VCaP (cell line): ENCODE data around the gene ITGAX.

Experiments used
- H3K27ac ChIP-seq: fragments of 450-650 bp; 2 replicates; pipeline ENCODE4 v1.5.1; 2017
- TF ChIP-seq, protein P1 (sequence below): fragments of 450-650 bp; conservative IDR thresholded peaks from 2 replicates; pipeline ENCODE4 v1.5.1; 2017; ENCODE audit warnings: mild to moderate bottlenecking, moderate library complexity

The ITGAX gene

GRCh38 chr16:31377210-31377903 lies 22.4 kb downstream of the ITGAX start:
- TF ChIP-seq, protein P1, sequence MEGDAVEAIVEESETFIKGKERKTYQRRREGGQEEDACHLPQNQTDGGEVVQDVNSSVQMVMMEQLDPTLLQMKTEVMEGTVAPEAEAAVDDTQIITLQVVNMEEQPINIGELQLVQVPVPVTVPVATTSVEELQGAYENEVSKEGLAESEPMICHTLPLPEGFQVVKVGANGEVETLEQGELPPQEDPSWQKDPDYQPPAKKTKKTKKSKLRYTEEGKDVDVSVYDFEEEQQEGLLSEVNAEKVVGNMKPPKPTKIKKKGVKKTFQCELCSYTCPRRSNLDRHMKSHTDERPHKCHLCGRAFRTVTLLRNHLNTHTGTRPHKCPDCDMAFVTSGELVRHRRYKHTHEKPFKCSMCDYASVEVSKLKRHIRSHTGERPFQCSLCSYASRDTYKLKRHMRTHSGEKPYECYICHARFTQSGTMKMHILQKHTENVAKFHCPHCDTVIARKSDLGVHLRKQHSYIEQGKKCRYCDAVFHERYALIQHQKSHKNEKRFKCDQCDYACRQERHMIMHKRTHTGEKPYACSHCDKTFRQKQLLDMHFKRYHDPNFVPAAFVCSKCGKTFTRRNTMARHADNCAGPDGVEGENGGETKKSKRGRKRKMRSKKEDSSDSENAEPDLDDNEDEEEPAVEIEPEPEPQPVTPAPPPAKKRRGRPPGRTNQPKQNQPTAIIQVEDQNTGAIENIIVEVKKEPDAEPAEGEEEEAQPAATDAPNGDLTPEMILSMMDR = no peak

GRCh38 chr16:31380201-31380600 lies 25.2 kb downstream of the ITGAX start:
- H3K27ac ChIP-seq = no peak overlapping the region
- TF ChIP-seq, protein P1 = no peak

More at GRCh38 chr16:31377210-31377903, 22.4 kb downstream of the ITGAX start:
- no peak overlapping the region for H3K27ac ChIP-seq

GRCh38 chr16:31382485-31383161 lies 27.6 kb downstream of the ITGAX start:
- TF ChIP-seq, protein P1 = peak; percentile 70
- H3K27ac ChIP-seq = no peak overlapping the region

DNA sequence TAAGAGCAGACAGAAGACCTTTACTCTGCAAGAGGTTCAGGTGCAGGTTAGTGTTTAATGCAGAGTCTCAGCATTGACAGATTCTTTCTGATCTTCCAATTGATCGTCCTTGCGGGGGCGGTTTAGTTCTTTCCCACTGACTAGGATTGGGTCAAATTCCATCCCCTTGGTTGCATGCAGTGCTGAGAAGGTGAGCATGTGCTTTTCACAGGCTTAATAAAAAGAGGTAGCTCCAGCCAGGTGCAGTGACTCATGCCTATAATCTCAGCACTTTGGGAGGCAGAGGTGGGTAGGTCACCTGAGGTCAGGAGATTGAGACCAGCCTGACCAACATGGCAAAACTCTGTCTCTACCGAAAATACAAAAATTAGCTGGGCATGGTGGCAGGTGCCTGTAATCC lies 30.7 kb downstream of the ITGAX start:
- H3K27ac ChIP-seq = no peak overlapping the region
- TF ChIP-seq, protein P1 = no peak

DNA sequence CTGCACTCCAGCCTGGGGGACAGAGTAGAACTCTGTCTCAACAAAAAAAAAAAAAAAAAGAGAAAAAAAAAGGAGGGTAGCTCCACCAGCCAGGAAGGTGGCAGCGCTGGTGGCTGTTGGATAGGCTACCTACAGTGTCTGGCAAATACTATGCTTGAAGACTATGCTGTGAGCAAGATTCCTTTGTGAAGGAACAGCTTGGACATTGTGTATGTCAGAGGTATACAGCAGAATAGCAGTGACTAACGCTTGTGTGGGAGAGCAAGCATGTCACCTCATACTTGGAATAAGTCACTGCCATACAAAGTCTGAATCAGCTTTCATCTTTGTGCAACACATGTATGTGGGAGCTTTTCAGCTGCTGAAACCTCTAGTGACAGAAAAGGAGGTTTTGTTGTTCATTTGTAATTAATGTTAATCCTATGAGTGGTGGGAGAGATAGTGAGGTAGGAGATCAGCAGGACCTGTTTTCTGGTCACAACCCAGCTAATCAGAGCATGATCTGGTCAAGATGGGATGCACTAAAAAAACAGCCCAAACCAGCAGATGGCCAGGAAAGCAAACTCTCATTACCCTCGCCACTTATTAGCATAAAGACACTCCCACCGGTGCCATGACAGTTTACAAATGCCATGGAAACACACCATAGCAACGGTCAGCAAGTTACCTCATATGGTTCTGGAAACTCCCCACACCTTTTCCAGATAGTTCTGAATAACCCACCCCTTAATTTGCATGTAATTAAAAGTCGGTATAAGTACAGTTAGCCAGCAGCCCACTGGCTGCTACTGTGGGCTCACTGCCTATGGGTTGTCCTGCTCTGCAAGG lies 31.4 kb downstream of the ITGAX start:
- H3K27ac ChIP-seq = no peak overlapping the region
- TF ChIP-seq, protein P1 = no peak

DNA sequence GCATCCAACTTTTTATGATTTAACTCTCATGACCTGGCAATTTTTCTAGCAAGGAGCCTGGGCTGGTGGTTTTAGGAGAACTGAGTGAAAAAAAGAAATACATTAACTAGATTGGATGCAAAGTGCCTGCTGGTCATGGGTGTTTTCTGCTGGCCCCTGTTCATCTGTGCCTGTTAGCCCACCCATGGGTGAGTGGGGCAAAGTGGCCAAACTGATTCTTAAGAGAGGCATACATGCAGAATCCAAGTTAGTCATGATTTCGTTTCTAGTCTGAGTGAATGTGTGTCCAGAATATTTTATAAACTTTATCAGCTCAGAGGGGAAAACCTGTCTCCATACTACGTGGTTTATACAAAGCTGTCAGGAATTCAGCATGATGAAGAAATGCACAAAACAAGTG lies 33.6 kb downstream of the ITGAX start:
- TF ChIP-seq, protein P1 = no peak

DNA sequence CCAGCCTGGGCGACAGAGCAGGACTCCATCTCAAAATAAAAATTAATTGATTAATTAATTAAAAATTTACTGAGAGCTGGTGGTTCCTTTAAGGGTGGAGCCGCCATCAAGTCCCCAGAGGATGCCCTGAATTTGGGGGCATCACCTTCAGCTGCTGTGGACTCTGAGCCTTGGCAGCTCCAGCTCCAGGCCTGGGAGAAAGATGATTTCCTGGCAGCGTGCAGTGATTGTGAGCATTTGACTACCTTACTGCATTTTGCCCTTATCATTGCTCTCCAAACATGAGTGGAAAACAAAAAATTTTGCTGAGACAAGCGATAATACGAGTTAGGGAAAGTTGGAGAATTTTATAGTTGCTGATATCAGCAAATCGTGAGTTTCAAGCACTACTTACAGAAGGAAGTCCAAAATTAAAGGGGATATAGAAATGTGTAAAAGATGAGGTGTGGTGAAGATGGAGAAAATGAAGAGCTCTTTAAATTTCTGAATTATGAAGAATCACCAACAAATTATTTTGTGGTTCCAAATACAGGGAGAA lies 35.6 kb downstream of the ITGAX start:
- TF ChIP-seq, protein P1 = no peak
- no peak overlapping the region for H3K27ac ChIP-seq

More for the DNA sequence above, 33.6 kb downstream of the ITGAX start:
- H3K27ac ChIP-seq = no peak overlapping the region
